Heart left ventricle (tissue), 13 donors: Measurements from ENCODE around the gene CRB1.

Experiments used
- POLR2A ChIP-seq, 2 donors: fragments of 450-650 bp; IDR thresholded peaks; one replicate each; pipeline ENCODE4 v1.6.1; 2017; ENCODE audit warnings: antibody characterized with exemption in 2 of 2, mild to moderate bottlenecking in 2 of 2, moderate library complexity in 2 of 2
- TF ChIP-seq, protein P1 (sequence below), 12 donors: fragments of 200-600 bp; sonication (generic) in 4 of 12; IDR thresholded peaks; one replicate each; pipeline versions ENCODE4 v1.5.0 to v1.8.0; 2018 to 2022; ENCODE audit warnings: antibody characterized with exemption in 12 of 12, mild to moderate bottlenecking in 5 of 12
- donor health status: ischemic (EF 13 %, LVEDD 7.1; RV severe dilation, severe dysfunction).
- donor health status: DM: no; HTN: yes; CAD: no.
- donor health status: DM: no; HTN: no; CAD: no.
- donor health status: ischemic (EF 25% LVEDD 6.9; RV normal size, moderate dysfunction).
- donor health status: ischemic (EF 25% LVEDD 5.7; RV mildly dilated, moderate dysfunction).
- donor health status: ischemic (EF 35%, LVEDD 5.7; RV mildly dilated, moderate dysfunction).
- donor health status: nonischemic (EF 11% LVEDD 7.7; RV severe dilation, severe dysfunction).
- donor health status: DM: yes; HTN: yes; CAD: no.
- donor health status: PGD.
- donor health status: ischemic (EF 29% LVEDD 5.4; RV normal size, mild dysfunction).
- donor health status: nonischemic (EF 23%, LVEDD 6.1; RV moderate dilation, normal function).

DNA sequence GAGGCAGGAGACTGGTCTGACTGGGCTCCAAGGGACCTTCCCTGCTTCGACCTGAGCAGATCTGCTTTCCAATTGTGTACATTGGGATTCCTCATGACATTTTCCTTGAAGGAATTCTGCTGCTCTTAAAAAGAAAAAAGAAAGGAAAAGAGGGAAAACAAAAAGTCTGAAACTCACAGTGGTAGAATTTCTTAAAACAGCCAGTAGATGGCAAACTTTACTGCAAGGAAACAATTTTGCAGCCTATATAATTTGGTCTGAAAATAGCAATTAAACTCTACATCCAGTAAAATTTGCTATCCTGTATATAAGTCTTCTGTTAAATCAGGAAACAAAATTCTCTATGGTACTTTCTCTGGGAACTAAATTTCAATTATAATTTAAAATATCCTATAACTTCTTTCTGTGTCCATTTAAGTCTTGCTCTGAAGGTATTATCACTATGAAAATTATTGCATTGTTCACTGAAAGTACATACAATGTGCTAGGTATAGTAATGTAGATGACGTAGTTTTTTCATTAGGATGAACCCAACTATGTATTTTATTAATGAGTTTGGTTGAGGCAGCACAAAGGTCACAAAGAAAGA lies 59.8 kb downstream of the CRB1 start:
- TF ChIP-seq, protein P1, sequence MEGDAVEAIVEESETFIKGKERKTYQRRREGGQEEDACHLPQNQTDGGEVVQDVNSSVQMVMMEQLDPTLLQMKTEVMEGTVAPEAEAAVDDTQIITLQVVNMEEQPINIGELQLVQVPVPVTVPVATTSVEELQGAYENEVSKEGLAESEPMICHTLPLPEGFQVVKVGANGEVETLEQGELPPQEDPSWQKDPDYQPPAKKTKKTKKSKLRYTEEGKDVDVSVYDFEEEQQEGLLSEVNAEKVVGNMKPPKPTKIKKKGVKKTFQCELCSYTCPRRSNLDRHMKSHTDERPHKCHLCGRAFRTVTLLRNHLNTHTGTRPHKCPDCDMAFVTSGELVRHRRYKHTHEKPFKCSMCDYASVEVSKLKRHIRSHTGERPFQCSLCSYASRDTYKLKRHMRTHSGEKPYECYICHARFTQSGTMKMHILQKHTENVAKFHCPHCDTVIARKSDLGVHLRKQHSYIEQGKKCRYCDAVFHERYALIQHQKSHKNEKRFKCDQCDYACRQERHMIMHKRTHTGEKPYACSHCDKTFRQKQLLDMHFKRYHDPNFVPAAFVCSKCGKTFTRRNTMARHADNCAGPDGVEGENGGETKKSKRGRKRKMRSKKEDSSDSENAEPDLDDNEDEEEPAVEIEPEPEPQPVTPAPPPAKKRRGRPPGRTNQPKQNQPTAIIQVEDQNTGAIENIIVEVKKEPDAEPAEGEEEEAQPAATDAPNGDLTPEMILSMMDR (IDR thresholded peaks at IDR 0.05) = peak; percentile 23 to 64 (median 48)
- no peak for TF ChIP-seq POLR2A (IDR thresholded peaks at IDR 0.05)
